IMR-90 (cell line): Measurements from ENCODE around the gene P2RX5. TPM values are rescaled to one million over a fixed set of nuclear protein-coding genes. Genes with fewer than 3 reads are reported as not detected.

Source experiments
- ATAC-seq: fragments of 200-7000 bp; cut with Tn5 transposase; 2 replicates; pipeline ENCODE4 v1.9.1; 2020; ENCODE audit warnings: low read depth, mild to moderate bottlenecking, moderate library complexity
- BruUV-seq: library from RNA; stranded (reverse); fragments of 400-500 nt; replicated peaks from 2 replicates; lab custom pipeline; 2021; lab: Mats Ljungman, UMichigan
- CTCF ChIA-PET: fragments of 300-600 bp; formaldehyde crosslinking; extraction: SDS; loops from one replicate; lab custom pipeline; 2021; ENCODE audit warnings: antibody characterized with exemption; lab: Yijun Ruan, JAX
- POLR2A ChIA-PET: fragments of 300-600 bp; sonication (Branson Sonifier 250); formaldehyde crosslinking; loops from one replicate; lab custom pipeline; 2022; ENCODE audit warnings: antibody characterized with exemption; ENCODE audit not compliant: unreplicated experiment; lab: Charles Lee
- DNase-seq: peaks from one replicate; pipeline ENCODE4 v3.0.0; 2013
- H2AFZ ChIP-seq: replicated peaks from 2 replicates; pipeline ENCODE3; 2013; ENCODE audit warnings: low read length, mild to moderate bottlenecking; ENCODE audit not compliant: poor library complexity
- H2AK5ac ChIP-seq: 2 replicates; pipeline ENCODE4 v1.6.1; 2013; ENCODE audit warnings: low read depth, low read length, inconsistent platforms
- H2AK9ac ChIP-seq: replicated peaks from 2 replicates; pipeline ENCODE3; 2013; ENCODE audit warnings: mild to moderate bottlenecking, low read depth, low read length, moderate library complexity; ENCODE audit not compliant: poor library complexity
- H2BK120ac ChIP-seq: 2 replicates; pipeline ENCODE4 v1.6.1; 2013; ENCODE audit warnings: low read depth, low read length, inconsistent platforms
- H2BK15ac ChIP-seq: 3 replicates; pipeline ENCODE4 v1.6.1; 2013; ENCODE audit warnings: low read depth, low read length, inconsistent platforms
- H2BK20ac ChIP-seq: 2 replicates; pipeline ENCODE4 v1.6.1; 2013; ENCODE audit warnings: low read depth, mild to moderate bottlenecking, inconsistent platforms, low read length, moderate library complexity
- H2BK5ac ChIP-seq: 2 replicates; pipeline ENCODE4 v1.6.1; 2013; ENCODE audit warnings: mild to moderate bottlenecking, low read depth, low read length, inconsistent platforms; ENCODE audit not compliant: poor library complexity, severe bottlenecking
- H3K14ac ChIP-seq: replicated peaks from 2 replicates; pipeline ENCODE4 v1.6.1; 2013; ENCODE audit warnings: low read depth, low read length, inconsistent platforms
- H3K18ac ChIP-seq: 2 replicates; pipeline ENCODE4 v1.6.1; 2013; ENCODE audit warnings: low read depth, low read length, control low read depth
- H3K23ac ChIP-seq: 2 replicates; pipeline ENCODE4 v1.6.1; 2013; ENCODE audit warnings: low read depth, low read length, inconsistent platforms
- H3K27ac ChIP-seq: 2 replicates; pipeline ENCODE4 v1.5.1; 2013; ENCODE audit warnings: mild to moderate bottlenecking, control low read depth, low read length; ENCODE audit not compliant: insufficient read depth
- H3K27me3 ChIP-seq: 2 replicates; pipeline ENCODE4 v1.6.1; 2013; ENCODE audit warnings: low read length; ENCODE audit not compliant: control insufficient read depth, insufficient read depth
- H3K36me3 ChIP-seq: 2 replicates; pipeline ENCODE4 v1.6.1; 2013; ENCODE audit warnings: low read length, mixed read lengths; ENCODE audit not compliant: control insufficient read depth, insufficient read depth
- H3K4ac ChIP-seq: 2 replicates; pipeline ENCODE4 v1.6.1; 2013; ENCODE audit warnings: low read depth, low read length, inconsistent platforms
- H3K4me1 ChIP-seq: 2 replicates; pipeline ENCODE4 v1.6.1; 2013; ENCODE audit warnings: low read length, mixed read lengths; ENCODE audit not compliant: control insufficient read depth, insufficient read depth
- H3K4me2 ChIP-seq: 2 replicates; pipeline ENCODE4 v1.6.1; 2013; ENCODE audit warnings: low read depth, mild to moderate bottlenecking, control low read depth, low read length, moderate library complexity
- H3K4me3 ChIP-seq: 2 replicates; pipeline ENCODE4 v1.5.1; 2013; ENCODE audit warnings: low read depth, mild to moderate bottlenecking, control low read depth, low read length, moderate library complexity; ENCODE audit not compliant: insufficient read depth
- H3K56ac ChIP-seq: 2 replicates; pipeline ENCODE4 v1.6.1; 2013; ENCODE audit warnings: low read length, inconsistent platforms; ENCODE audit not compliant: insufficient read depth; ENCODE audit errors: extremely low read depth
- H3K79me1 ChIP-seq, 2 experiments: 2 replicates each; pipeline ENCODE4 v1.6.1; 2013; ENCODE audit warnings: low read length in 2 of 2, inconsistent platforms in 1 of 2, low read depth in 1 of 2
- H3K9ac ChIP-seq: 2 replicates; pipeline ENCODE4 v1.6.1; 2013; ENCODE audit warnings: low read depth, low read length, control low read depth
- H3K9me1 ChIP-seq: 2 replicates; pipeline ENCODE4 v1.6.1; 2013; ENCODE audit warnings: low read length, inconsistent platforms; ENCODE audit not compliant: insufficient read depth
- H3K9me3 ChIP-seq: 2 replicates; pipeline ENCODE4 v1.6.1; 2013; ENCODE audit warnings: low read length; ENCODE audit not compliant: control insufficient read depth, insufficient read depth
- H4K20me1 ChIP-seq: 2 replicates; pipeline ENCODE4 v1.6.1; 2013; ENCODE audit warnings: low read length, inconsistent platforms; ENCODE audit not compliant: insufficient read depth
- H4K5ac ChIP-seq: 2 replicates; pipeline ENCODE4 v1.6.1; 2013; ENCODE audit warnings: mild to moderate bottlenecking, low read depth, low read length, control low read depth
- H4K8ac ChIP-seq, 2 experiments: 2 replicates each; pipeline ENCODE4 v1.6.1; 2013; ENCODE audit warnings: low read depth in 2 of 2, low read length in 2 of 2, control low read depth in 1 of 2, inconsistent platforms in 1 of 2
- H4K91ac ChIP-seq: 2 replicates; pipeline ENCODE4 v1.6.1; 2013; ENCODE audit warnings: low read depth, low read length, inconsistent platforms; ENCODE audit not compliant: insufficient read depth
- BHLHE40 ChIP-seq: fragments of 150-350 bp; IDR thresholded peaks from 2 replicates; pipeline ENCODE4 v1.6.1; 2016; ENCODE audit warnings: mild to moderate bottlenecking, low read depth, low read length
- MAFK ChIP-seq: IDR thresholded peaks from 2 replicates; pipeline ENCODE4 v1.6.1; 2012; ENCODE audit warnings: low read depth, low read length, improper control_type of control experiment
- MXI1 ChIP-seq: IDR thresholded peaks from 2 replicates; pipeline ENCODE4 v1.6.1; 2012; ENCODE audit warnings: low read depth, mild to moderate bottlenecking, low read length, moderate library complexity, borderline replicate concordance
- RCOR1 ChIP-seq: IDR thresholded peaks from 2 replicates; pipeline ENCODE4 v1.6.1; 2012; ENCODE audit warnings: mild to moderate bottlenecking, low read length, improper control_type of control experiment; ENCODE audit not compliant: insufficient replicate concordance
- RFX5 ChIP-seq: IDR thresholded peaks from 2 replicates; pipeline ENCODE4 v1.8.0; 2012; ENCODE audit warnings: low read depth, mild to moderate bottlenecking, low read length, moderate library complexity
- WGBS, 2 experiments: methylation state at CpG; one replicate each; pipeline versions ENCODE4 v1.1.5 to v1.1.7; 2013; ENCODE audit warnings: missing lambda C conversion rate in 2 of 2; ENCODE audit not compliant: insufficient read length in 1 of 2; ENCODE audit errors: extremely low coverage in 2 of 2; 5-methylcytosine and 5-hydroxymethylcytosine counted together
- dilution Hi-C: fragments of 300-500 bp; cut with HindIII; formaldehyde crosslinking; loops from one replicate; pipeline ENCODE4 v1.14.3; 2018; ENCODE audit warnings: low sequenced_read_pairs; ENCODE audit not compliant: unreplicated experiment
- in situ Hi-C: fragments of 300-500 bp; cut with MboI; formaldehyde crosslinking; loops from 3 replicates; pipeline ENCODE4 v1.14.3; 2019; ENCODE audit warnings: low sequenced_read_pairs, inconsistent platforms, mixed read lengths
- intact Hi-C: fragments of 100-400 bp; cut with micrococcal nuclease; formaldehyde crosslinking; loops from 2 replicates; pipeline ENCODE4 v1.10.0; 2022
- polyA plus RNA-seq, 3 experiments: library from polyadenylated mRNA; depleted of rRNA; stranded (reverse); fragments of >200 nt; gene quantifications; 2 replicates each; pipeline ENCODE4 v1.2.3, GENCODE V29; 2012; ENCODE audit warnings: low replicate concordance in 1 of 3
- total RNA-seq: library from RNA; depleted of rRNA; stranded (reverse); fragments of >200 nt; gene quantifications from 2 replicates; pipeline ENCODE4 v1.2.3, GENCODE V29; 2012

The P2RX5 gene
- total and polyA plus RNA-seq, 2 of the 4 experiments (the other 2 are of a cell fraction) = 1.8 to 3.7 TPM

GRCh38 chr17:3657588-3657869 lies 38.4 kb downstream of the P2RX5 start:
- no TSS peak for BruUV-seq
- no peak overlapping the region for H2BK5ac ChIP-seq
- peaks cover 8% of the 10 kb centered on the region for H3K4me1 ChIP-seq
- H3K27me3 ChIP-seq = no peaks in the 10 kb centered on the region
- DNase-seq = no peak
- H3K14ac ChIP-seq = no peak overlapping the region
- no peak overlapping the region for H3K4ac ChIP-seq
- H3K56ac ChIP-seq = no peak overlapping the region
- intact Hi-C loops (no loop called here), dilution Hi-C loops (no loop called here), in situ Hi-C loops (no loop called here)
- POLR2A ChIA-PET = no interaction called here
- H4K20me1 ChIP-seq = peaks cover 22% of the 10 kb centered on the region
- H2AFZ ChIP-seq = peak overlapping the region; percentile 1
- no peak overlapping the region for H2BK20ac ChIP-seq
- H3K79me1 ChIP-seq = peaks cover 0 to 14% of the 10 kb centered on the region in 2 experiments; a peak in 2 of 4 replicates
- H3K27ac ChIP-seq = no peak overlapping the region
- H3K23ac ChIP-seq = no peak overlapping the region
- no peak overlapping the region for H3K18ac ChIP-seq
- H3K36me3 ChIP-seq = peaks cover 16% of the 10 kb centered on the region; the same call in 1 of the 2 replicates
- no peak overlapping the region for H4K5ac ChIP-seq
- no peak overlapping the region for H4K91ac ChIP-seq
- H3K4me2 ChIP-seq = no peak overlapping the region
- peak overlapping the region; percentile 42 for H2AK9ac ChIP-seq
- H3K9me1 ChIP-seq = peaks cover 21% of the 10 kb centered on the region
- CTCF ChIA-PET = no interaction called here
- no CpG with 5 or more reads among the region's 7 CpGs for WGBS, 2 experiments
- no peaks in the 10 kb centered on the region for H3K9me3 ChIP-seq
- H2BK15ac ChIP-seq = no peak overlapping the region
- H4K8ac ChIP-seq = no peak overlapping the region
- H3K4me3 ChIP-seq = no peak overlapping the region
- H2BK120ac ChIP-seq = no peak overlapping the region
- ATAC-seq = no peak
- TF ChIP-seq BHLHE40 = no peak
- TF ChIP-seq RCOR1 = no peak
- no peak for TF ChIP-seq MXI1
- TF ChIP-seq RFX5 = no peak
- TF ChIP-seq MAFK = no peak
- H2AK5ac ChIP-seq = no peak overlapping the region
- H3K9ac ChIP-seq = no peak overlapping the region
